Stomach (tissue), 9 donors: Measurements from ENCODE around the gene SGF29. TPM values are rescaled to one million over a fixed set of nuclear protein-coding genes. Genes with fewer than 3 reads are reported as not detected.
"Not testable (repeated sequence)": the region's sequence is repeated elsewhere in the genome, so short reads cannot be mapped to it uniquely, and the experiment has no call there.

Experiments
- DNase-seq, 2 donors: peaks; one replicate each; pipeline versions ENCODE4 v3.0.0 to v3.0.0-alpha.2; 2013 to 2019
- H3K27ac ChIP-seq, 5 donors: fragments of 200-600 bp in 4 of 5; sonication (generic) in 4 of 5; one replicate each; pipeline ENCODE4 v1.5.1; 2013 to 2019; ENCODE audit warnings: mild to moderate bottlenecking in 1 of 5, moderate library complexity in 1 of 5
- H3K27me3 ChIP-seq, 3 donors: fragments of 200-600 bp; sonication (generic); one replicate each; pipeline ENCODE4 v1.5.1; 2017 to 2019; ENCODE audit warnings: mixed run types in 1 of 3
- H3K36me3 ChIP-seq, 4 donors: fragments of 200-600 bp; sonication (generic); 1 replicate in 3 of 4; 2 replicates in 1 of 4; pipeline ENCODE4 v1.5.1; 2016 to 2019
- H3K4me1 ChIP-seq, 4 donors: fragments of 200-600 bp; sonication (generic); one replicate each; pipeline ENCODE4 v1.5.1; 2016 to 2019
- H3K4me3 ChIP-seq, 4 donors: fragments of 200-600 bp; sonication (generic) in 3 of 4; one replicate each; pipeline ENCODE4 v1.5.1; 2016 to 2019; ENCODE audit warnings: mild to moderate bottlenecking in 1 of 4
- H3K9me3 ChIP-seq, 4 donors: fragments of 200-600 bp; sonication (generic); one replicate each; pipeline ENCODE4 v1.5.1; 2016 to 2019
- CTCF ChIP-seq, 7 experiments: fragments of 450-650 bp in 4 of 7; fragments of 200-600 bp in 3 of 7; sonication (generic) in 3 of 7; IDR thresholded peaks; one replicate each; pipeline ENCODE4 v1.5.1; 2016 to 2019; ENCODE audit warnings: antibody characterized with exemption in 7 of 7, control low read depth in 2 of 7, mild to moderate bottlenecking in 1 of 7
- EP300 ChIP-seq: sonication (generic); formaldehyde crosslinking; IDR thresholded peaks from one replicate; pipeline ENCODE4 v1.6.1; 2017; ENCODE audit warnings: antibody characterized with exemption
- POLR2A ChIP-seq, 4 donors: fragments of 450-650 bp; IDR thresholded peaks; one replicate each; pipeline ENCODE4 v1.6.1; 2016; ENCODE audit warnings: antibody characterized with exemption in 4 of 4, control low read depth in 2 of 4, mild to moderate bottlenecking in 1 of 4, moderate library complexity in 1 of 4
- POLR2AphosphoS5 ChIP-seq, 3 donors: sonication (generic); formaldehyde crosslinking; IDR thresholded peaks; one replicate each; pipeline ENCODE4 v1.6.1; 2016; ENCODE audit warnings: antibody characterized with exemption in 3 of 3
- WGBS, 5 donors: extraction: QIAGEN DNeasy Blood & Tissue Kit in 3 of 5; methylation state at CpG; one replicate each; pipeline versions ENCODE4 v1.1.5 to v1.1.7; 2013 to 2018; 5-methylcytosine and 5-hydroxymethylcytosine counted together
- intact Hi-C: fragments of 100-400 bp; cut with DNase I; formaldehyde crosslinking; loops from one replicate; pipeline ENCODE4 v1.15.1; 2023; ENCODE audit warnings: low total_unique reads
- polyA plus RNA-seq, 3 donors: library from polyadenylated mRNA; stranded (reverse); fragments of 200-250 nt; gene quantifications; one replicate each; pipeline ENCODE4 v1.2.3, GENCODE V29; 2013
- total RNA-seq, 5 donors: library from RNA; depleted of rRNA; stranded (reverse); fragments of >200 nt; gene quantifications; one replicate each; pipeline versions ENCODE4 v1.1.0 to v1.2.3, GENCODE V29; 2014 to 2016
- donor health status: healthy with polysubstance abuse.
- donor health status: Bipolar disorder and iron deficiency.
- donor health status: healthy.

The SGF29 gene
- total and polyA plus RNA-seq, 8 donors, result 4.3 to 115 (median 33.0) TPM

GRCh38 chr16:28596115-28596630, 42.5 kb downstream of the SGF29 start:
- Histone ChIP-seq H3K9me3 (no peaks in the 10 kb centered on the region), H3K4me1 (peaks cover 11 to 22% (median 17%) of the 10 kb centered on the region in 4 donors), H3K27ac (peak overlapping the region in 2 of 5 donors; percentile 38 to 41), H3K36me3 (peaks cover 2 to 22% (median 18%) of the 10 kb centered on the region in 4 donors), H3K4me3 (no peak overlapping the region), H3K27me3 (no peaks in the 10 kb centered on the region)
- 65 to 85% (median 76%) methylated on average over 8 of the region's 8 CpGs for WGBS, 5 donors
- no peak for DNase-seq
- TF ChIP-seq POLR2A (IDR thresholded peaks at IDR 0.05) (no peak), EP300 (no peak), CTCF (IDR thresholded peaks at IDR 0.05) (no peak)
- intact Hi-C loops, result no loop called here

GRCh38 chr16:28596840-28597691, 43.3 kb downstream of the SGF29 start, which contains the start of gene SULT1A2:
SULT1A2 (minus strand) TSS chr16:28597050; CDS start chr16:28595930, 1,120 bp downstream.
- Histone ChIP-seq H3K4me1 (peaks cover 11 to 22% (median 17%) of the 10 kb centered on the region in 4 donors), H3K36me3 (peaks cover 0 to 13% (median 9%) of the 10 kb centered on the region in 4 donors), H3K4me3 (no peak within 1 kb of the TSS), H3K27me3 (peaks cover 0 to 5% (median 0%) of the 10 kb centered on the region in 3 donors), H3K9me3 (no peaks in the 10 kb centered on the region), H3K27ac (peak within 1 kb of the TSS in 2 of 5 donors; percentile 38 to 41)
- TF ChIP-seq POLR2A (IDR thresholded peaks at IDR 0.05) (no peak), CTCF (IDR thresholded peaks at IDR 0.05) (no peak), EP300 (no peak), POLR2AphosphoS5 (IDR thresholded peaks at IDR 0.05) (no peak)
- WGBS, 5 donors, result 17 to 26% (median 18%) methylated on average over 11 of the region's 11 CpGs
- DNase-seq, result peak; percentile 60 to 79
- intact Hi-C loops, result no loop called here

GRCh38 chr16:28597692-28598261, 44.1 kb downstream of the SGF29 start:
- Histone ChIP-seq H3K27me3 (peaks cover 0 to 5% (median 0%) of the 10 kb centered on the region in 3 donors), H3K4me1 (peaks cover 11 to 22% (median 17%) of the 10 kb centered on the region in 4 donors), H3K4me3 (no peak overlapping the region), H3K27ac (no peak overlapping the region), H3K36me3 (peaks cover 0 to 6% (median 2%) of the 10 kb centered on the region in 4 donors), H3K9me3 (no peaks in the 10 kb centered on the region)
- intact Hi-C loops, result no loop called here
- 60 to 69% (median 66%) methylated on average over 7 to 9 of the region's 9 CpGs for WGBS, 5 donors
- no peak for TF ChIP-seq CTCF (IDR thresholded peaks at IDR 0.05)
- no peak for TF ChIP-seq POLR2A (IDR thresholded peaks at IDR 0.05)
- no peak for TF ChIP-seq EP300
- no peak for TF ChIP-seq POLR2AphosphoS5 (IDR thresholded peaks at IDR 0.05)
- peak in 1 of 2 donors; percentile 65 for DNase-seq

- intact Hi-C loops, H3K27me3 ChIP-seq, H3K4me3 ChIP-seq, H3K9me3 ChIP-seq, H3K27ac ChIP-seq, DNase-seq: not testable (repeated sequence)
- no CpG with 5 or more reads among the region's 17 CpGs for WGBS, 5 donors
- peaks cover 11 to 22% (median 17%) of the 10 kb centered on the region in 4 donors for H3K4me1 ChIP-seq
- peaks cover 0 to 10% (median 3%) of the 10 kb centered on the region in 4 donors for H3K36me3 ChIP-seq
Observed at GRCh38 chr16:28599377-28600285, 45.9 kb downstream of the SGF29 start.

GRCh38 chr16:28600965-28601364, 47.2 kb downstream of the SGF29 start:
- H3K9me3 ChIP-seq, intact Hi-C loops, H3K27me3 ChIP-seq, DNase-seq, H3K4me3 ChIP-seq, H3K27ac ChIP-seq: not testable (repeated sequence)
- H3K4me1 ChIP-seq, result peaks cover 11 to 21% (median 17%) of the 10 kb centered on the region in 4 donors
- 33 to 70% (median 64%) methylated on average over 8 to 11 of the region's 20 CpGs for WGBS, 5 donors
- peaks cover 0 to 16% (median 8%) of the 10 kb centered on the region in 4 donors for H3K36me3 ChIP-seq

- H3K4me3 ChIP-seq, intact Hi-C loops, H3K27me3 ChIP-seq, H3K9me3 ChIP-seq, H3K27ac ChIP-seq, DNase-seq: not testable (repeated sequence)
- WGBS, 5 donors, result 89 to 93% (median 91%) methylated on average over 9 to 13 of the region's 13 CpGs
- H3K36me3 ChIP-seq, result peaks cover 0 to 22% (median 14%) of the 10 kb centered on the region in 4 donors
- H3K4me1 ChIP-seq, result peaks cover 8 to 15% (median 11%) of the 10 kb centered on the region in 4 donors
Observed at GRCh38 chr16:28601589-28601988, 47.9 kb downstream of the SGF29 start.

GRCh38 chr16:28602062-28602461, 48.3 kb downstream of the SGF29 start:
- WGBS, 5 donors, result 44 to 64% (median 53%) methylated on average over 2 to 5 of the region's 10 CpGs; no CpG with 5 or more reads in 2 of the 5 donors
- Histone ChIP-seq H3K36me3 (peaks cover 0 to 27% (median 17%) of the 10 kb centered on the region in 4 donors), H3K4me1 (peaks cover 3 to 10% (median 6%) of the 10 kb centered on the region in 4 donors)
- H3K9me3 ChIP-seq, H3K27me3 ChIP-seq, DNase-seq, intact Hi-C loops, H3K27ac ChIP-seq, H3K4me3 ChIP-seq: not testable (repeated sequence)
